NCI-H2107 (cell line): ENCODE data around the gene POM121.
"Not testable (repeated sequence)": the region's sequence is repeated elsewhere in the genome, so short reads cannot be mapped to it uniquely, and the experiment has no call there.

Source experiments
- DNase-seq: peaks from one replicate; lab custom pipeline; 2025; lab: John Stamatoyannopoulos, UW

POM121 gene

GRCh38 chr7:72949686-72950085 is 24.8 kb downstream of the POM121 start:
- DNase-seq = not testable (repeated sequence)

- not testable (repeated sequence) for DNase-seq
Observed at GRCh38 chr7:72950432-72950831, 25.5 kb downstream of the POM121 start.

- not testable (repeated sequence) for DNase-seq
Observed at GRCh38 chr7:72953901-72954562, 29.1 kb downstream of the POM121 start.

GRCh38 chr7:72954563-72955198 is 29.8 kb downstream of the POM121 start:
- not testable (repeated sequence) for DNase-seq

GRCh38 chr7:72960029-72960428 is 35.1 kb downstream of the POM121 start:
- DNase-seq = not testable (repeated sequence)

- DNase-seq = not testable (repeated sequence)
Observed at GRCh38 chr7:72960626-72961345, 35.9 kb downstream of the POM121 start.

- DNase-seq = not testable (repeated sequence)
Observed at GRCh38 chr7:72961346-72961650, 36.4 kb downstream of the POM121 start.

- not testable (repeated sequence) for DNase-seq
Observed at GRCh38 chr7:72963056-72963455, 38.2 kb downstream of the POM121 start.

GRCh38 chr7:72965186-72965975 is 40.5 kb downstream of the POM121 start:
- DNase-seq = not testable (repeated sequence)

- DNase-seq = not testable (repeated sequence)
Observed at GRCh38 chr7:72966892-72967291, 42.0 kb downstream of the POM121 start.

GRCh38 chr7:72968980-72969516 is 44.2 kb downstream of the POM121 start, which contains the start of gene TRIM74:
Gene TRIM74, minus strand, starts transcription at chr7:72969466. Its CDS starts 3,309 bp downstream, at chr7:72966157.
- not testable (repeated sequence) for DNase-seq

GRCh38 chr7:72969688-72970087 is 44.8 kb downstream of the POM121 start:
- DNase-seq = not testable (repeated sequence)

- DNase-seq = not testable (repeated sequence)
Observed at GRCh38 chr7:72971505-72971904, 46.6 kb downstream of the POM121 start.

- not testable (repeated sequence) for DNase-seq
Observed at GRCh38 chr7:72974781-72975180, 49.9 kb downstream of the POM121 start.

- DNase-seq = not testable (repeated sequence)
Observed at GRCh38 chr7:72975656-72976286, 50.9 kb downstream of the POM121 start.

GRCh38 chr7:72976434-72976833 is 51.5 kb downstream of the POM121 start:
- not testable (repeated sequence) for DNase-seq

GRCh38 chr7:72980382-72980781 is 55.5 kb downstream of the POM121 start:
- not testable (repeated sequence) for DNase-seq

GRCh38 chr7:72982084-72982483 is 57.2 kb downstream of the POM121 start:
- DNase-seq = not testable (repeated sequence)

- not testable (repeated sequence) for DNase-seq
Observed at GRCh38 chr7:72990146-72990913, 65.4 kb downstream of the POM121 start.

- not testable (repeated sequence) for DNase-seq
Observed at GRCh38 chr7:72995484-72995883, 70.6 kb downstream of the POM121 start.
